Hepatocyte (in vitro differentiated cells): ENCODE data around the gene UBN2. TPM values are rescaled to one million over a fixed set of nuclear protein-coding genes. Genes with fewer than 3 reads are reported as not detected.

Experiments
- DNase-seq: peaks from one replicate; pipeline ENCODE4 v3.0.0-alpha.2; 2016; ENCODE audit warnings: low spot score
- H2AFZ ChIP-seq: fragments of 200-600 bp; sonication (generic); 2 replicates; pipeline ENCODE4 v1.6.0; 2016; ENCODE audit warnings: antibody characterized with exemption, mild to moderate bottlenecking
- H3K27ac ChIP-seq: fragments of 200-600 bp; sonication (generic); 2 replicates; pipeline ENCODE4 v1.5.1; 2016; ENCODE audit warnings: mild to moderate bottlenecking
- H3K27me3 ChIP-seq: fragments of 200-600 bp; sonication (generic); 2 replicates; pipeline ENCODE4 v1.6.1; 2016
- H3K36me3 ChIP-seq: fragments of 200-600 bp; sonication (generic); replicated peaks from 2 replicates; pipeline ENCODE4 v1.5.1; 2016; ENCODE audit warnings: low read depth; ENCODE audit not compliant: insufficient read depth
- H3K4me1 ChIP-seq: fragments of 200-600 bp; sonication (generic); 2 replicates; pipeline ENCODE4 v1.5.1; 2016; ENCODE audit warnings: mild to moderate bottlenecking, moderate library complexity; ENCODE audit not compliant: insufficient read depth
- H3K4me2 ChIP-seq: fragments of 200-600 bp; sonication (generic); 2 replicates; pipeline ENCODE4 v1.6.0; 2016
- H3K4me3 ChIP-seq: fragments of 200-600 bp; sonication (generic); 2 replicates; pipeline ENCODE4 v1.5.1; 2016; ENCODE audit warnings: mild to moderate bottlenecking
- H3K79me2 ChIP-seq: fragments of 200-600 bp; sonication (generic); 2 replicates; pipeline ENCODE4 v1.6.0; 2017; ENCODE audit warnings: mild to moderate bottlenecking
- H3K9me2 ChIP-seq: fragments of 200-600 bp; sonication (generic); replicated peaks from 2 replicates; pipeline ENCODE4 v1.6.0; 2017; ENCODE audit warnings: mild to moderate bottlenecking; ENCODE audit not compliant: insufficient read depth
- H3K9me3 ChIP-seq: fragments of 200-600 bp; sonication (generic); 2 replicates; pipeline ENCODE4 v1.5.1; 2016; ENCODE audit warnings: low read depth, mild to moderate bottlenecking
- H4K20me1 ChIP-seq: fragments of 200-600 bp; sonication (generic); 2 replicates; pipeline ENCODE4 v1.6.0; 2016; ENCODE audit warnings: mild to moderate bottlenecking; ENCODE audit not compliant: insufficient read depth, poor library complexity, severe bottlenecking
- EZH2 ChIP-seq: fragments of 200-600 bp; sonication (generic); IDR thresholded peaks from 2 replicates; pipeline ENCODE4 v1.6.1; 2016; ENCODE audit warnings: antibody characterized with exemption, mild to moderate bottlenecking, borderline replicate concordance
- EZH2phosphoT487 ChIP-seq: fragments of 200-600 bp; sonication (generic); IDR thresholded peaks from one replicate; pipeline ENCODE4 v1.6.1; 2018; ENCODE audit warnings: antibody characterized with exemption, mild to moderate bottlenecking, low read depth, moderate library complexity; ENCODE audit not compliant: unreplicated experiment, severe bottlenecking
- whole genome bisulfite sequencing: methylation state at CpG from one replicate; pipeline ENCODE4 v1.1.6; 2016; ENCODE audit warnings: low lambda C conversion rate; ENCODE audit errors: missing lambda C conversion rate; 5-methylcytosine and 5-hydroxymethylcytosine counted together
- polyA plus RNA-seq: library from polyadenylated mRNA; unstranded; fragments of >200 nt; fragmentation: Nextera tagmentation; extraction: Ambion mirVana; gene quantifications from 2 replicates; pipeline ENCODE4 v1.2.1, GENCODE V29; 2016
- total RNA-seq: library from RNA; depleted of rRNA; stranded (reverse); fragments of >200 nt; gene quantifications from 2 replicates; pipeline ENCODE4 v1.2.3, GENCODE V29; 2014
- TF ChIP-seq, protein P1 (sequence below): fragments of 200-600 bp; sonication (generic); IDR thresholded peaks from 2 replicates; pipeline ENCODE4 v1.5.1; 2016; ENCODE audit warnings: antibody characterized with exemption, mild to moderate bottlenecking; ENCODE audit not compliant: poor library complexity

UBN2 gene
- total and polyA plus RNA-seq, 2 experiments from 2014 or later = 4.5 to 12.9 TPM

DNA sequence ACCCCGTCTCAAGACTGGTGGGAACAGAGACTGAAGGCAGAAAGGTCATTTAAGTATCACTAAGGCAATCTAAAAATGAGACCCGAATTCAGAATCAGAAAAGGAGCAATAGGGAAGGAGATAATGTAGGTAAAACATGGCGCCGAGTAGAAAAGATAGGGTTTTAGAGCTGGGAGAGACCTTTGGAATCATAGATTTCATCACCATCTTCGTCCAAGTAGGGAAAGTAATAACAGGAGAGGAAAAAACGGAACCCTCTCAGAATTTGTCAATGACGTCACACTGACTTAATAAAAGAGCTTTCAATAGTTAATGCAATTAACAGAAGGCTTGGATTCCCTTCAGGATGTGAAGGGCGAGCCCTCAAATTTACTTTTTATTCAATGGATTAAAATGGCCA, 1.0 kb upstream of the UBN2 start:
- H3K4me1 ChIP-seq = peaks cover 18% of the 10 kb centered on the region
- WGBS = 73% methylated on average over 8 of the region's 8 CpGs
- H3K27me3 ChIP-seq = no peaks in the 10 kb centered on the region
- H4K20me1 ChIP-seq = peaks cover 9% of the 10 kb centered on the region
- H3K36me3 ChIP-seq = no peaks in the 10 kb centered on the region
- H3K79me2 ChIP-seq = peaks cover 33% of the 10 kb centered on the region
- DNase-seq = peak; percentile 5
- H3K27ac ChIP-seq = peak overlapping the region; percentile 90
- H3K4me2 ChIP-seq = peak overlapping the region; percentile 90
- peak overlapping the region; percentile 45 for H3K4me3 ChIP-seq
- H2AFZ ChIP-seq = peak overlapping the region; percentile 82
- no peaks in the 10 kb centered on the region for H3K9me2 ChIP-seq
- no peak for TF ChIP-seq EZH2phosphoT487
- no peak for TF ChIP-seq EZH2
- TF ChIP-seq, protein P1, sequence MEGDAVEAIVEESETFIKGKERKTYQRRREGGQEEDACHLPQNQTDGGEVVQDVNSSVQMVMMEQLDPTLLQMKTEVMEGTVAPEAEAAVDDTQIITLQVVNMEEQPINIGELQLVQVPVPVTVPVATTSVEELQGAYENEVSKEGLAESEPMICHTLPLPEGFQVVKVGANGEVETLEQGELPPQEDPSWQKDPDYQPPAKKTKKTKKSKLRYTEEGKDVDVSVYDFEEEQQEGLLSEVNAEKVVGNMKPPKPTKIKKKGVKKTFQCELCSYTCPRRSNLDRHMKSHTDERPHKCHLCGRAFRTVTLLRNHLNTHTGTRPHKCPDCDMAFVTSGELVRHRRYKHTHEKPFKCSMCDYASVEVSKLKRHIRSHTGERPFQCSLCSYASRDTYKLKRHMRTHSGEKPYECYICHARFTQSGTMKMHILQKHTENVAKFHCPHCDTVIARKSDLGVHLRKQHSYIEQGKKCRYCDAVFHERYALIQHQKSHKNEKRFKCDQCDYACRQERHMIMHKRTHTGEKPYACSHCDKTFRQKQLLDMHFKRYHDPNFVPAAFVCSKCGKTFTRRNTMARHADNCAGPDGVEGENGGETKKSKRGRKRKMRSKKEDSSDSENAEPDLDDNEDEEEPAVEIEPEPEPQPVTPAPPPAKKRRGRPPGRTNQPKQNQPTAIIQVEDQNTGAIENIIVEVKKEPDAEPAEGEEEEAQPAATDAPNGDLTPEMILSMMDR = no peak
- no peaks in the 10 kb centered on the region for H3K9me3 ChIP-seq

DNA sequence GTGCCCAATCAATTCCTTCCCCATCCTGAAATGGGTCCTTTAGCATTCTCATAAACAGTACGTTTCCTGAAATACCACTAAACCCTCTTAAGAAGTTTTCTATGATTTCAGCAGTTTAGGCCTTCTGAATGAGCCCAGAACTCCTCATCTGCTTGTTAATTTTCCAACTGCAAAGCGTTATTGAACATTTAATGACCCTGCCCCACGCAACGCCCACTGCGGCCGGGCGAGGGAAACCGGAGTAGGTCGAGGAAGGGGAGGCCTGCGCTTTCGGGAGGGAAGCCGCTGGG, 608 bp upstream of the UBN2 start:
- TF ChIP-seq, protein P1 = no peak
- TF ChIP-seq EZH2 = no peak
- TF ChIP-seq EZH2phosphoT487 = no peak
- DNase-seq = no peak
- 2% methylated on average over 12 of the region's 12 CpGs for WGBS

DNA sequence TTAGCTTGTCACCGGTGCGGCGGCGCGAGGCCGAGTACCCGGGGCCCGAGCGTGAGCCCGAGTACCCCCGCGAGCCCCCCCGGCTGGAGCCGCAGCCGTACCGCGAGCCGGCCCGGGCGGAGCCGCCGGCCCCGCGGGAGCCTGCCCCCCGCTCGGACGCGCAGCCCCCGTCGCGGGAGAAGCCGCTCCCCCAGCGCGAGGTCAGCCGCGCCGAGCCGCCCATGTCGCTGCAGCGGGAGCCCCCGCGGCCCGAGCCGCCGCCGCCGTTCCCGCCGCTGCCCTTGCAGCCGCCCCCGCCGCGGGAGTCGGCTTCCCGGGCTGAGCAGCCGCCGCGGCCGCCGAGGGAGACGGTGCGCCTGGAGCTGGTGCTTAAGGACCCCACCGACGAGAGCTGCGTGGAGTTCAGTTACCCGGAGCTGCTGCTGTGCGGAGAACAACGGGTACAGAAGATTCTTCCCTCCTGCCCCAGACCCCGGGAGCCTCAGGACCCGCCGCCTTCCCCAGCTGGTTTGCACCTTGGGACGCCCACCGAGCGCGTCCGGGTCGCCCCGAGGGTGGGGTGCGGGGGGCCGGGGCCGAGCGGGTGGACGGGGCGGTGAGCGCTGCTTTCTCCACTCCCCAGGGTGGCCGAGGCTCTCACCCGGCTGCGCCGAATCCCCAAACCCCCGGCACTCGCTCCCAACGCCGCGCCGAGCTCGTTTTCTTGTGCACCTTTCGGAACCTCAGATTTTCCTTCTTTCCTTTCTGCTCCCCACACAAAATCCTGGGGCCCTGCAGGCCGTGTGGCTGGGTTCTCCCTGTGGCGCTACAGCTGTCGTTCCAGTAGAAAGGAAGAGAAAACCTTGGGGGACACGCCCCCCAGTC, 708 bp downstream of the UBN2 start:
- Histone ChIP-seq H3K9me3 (no peaks in the 10 kb centered on the region), H3K79me2 (peaks cover 50% of the 10 kb centered on the region), H3K27ac (peak overlapping the region; percentile 95), H3K4me3 (peak overlapping the region; percentile 73), H3K36me3 (no peaks in the 10 kb centered on the region), H2AFZ (peak overlapping the region; percentile 91), H3K4me1 (peaks cover 18% of the 10 kb centered on the region), H3K4me2 (peak overlapping the region; percentile 86), H3K27me3 (no peaks in the 10 kb centered on the region), H4K20me1 (peaks cover 9% of the 10 kb centered on the region), H3K9me2 (no peaks in the 10 kb centered on the region)
- TF ChIP-seq, protein P1 = no peak
- no peak for TF ChIP-seq EZH2phosphoT487
- no peak for TF ChIP-seq EZH2
- WGBS = 1% methylated on average over 50 of the region's 101 CpGs
- DNase-seq = peak; percentile 57

More for the DNA sequence above, 608 bp upstream of the UBN2 start:
- Histone ChIP-seq H3K79me2 (peaks cover 37% of the 10 kb centered on the region), H3K27me3 (no peaks in the 10 kb centered on the region), H3K4me1 (peaks cover 18% of the 10 kb centered on the region), H3K27ac (peak overlapping the region; percentile 90), H2AFZ (peak overlapping the region; percentile 82), H4K20me1 (peaks cover 9% of the 10 kb centered on the region), H3K9me3 (no peaks in the 10 kb centered on the region), H3K36me3 (no peaks in the 10 kb centered on the region), H3K4me2 (peak overlapping the region; percentile 90), H3K9me2 (no peaks in the 10 kb centered on the region), H3K4me3 (peak overlapping the region; percentile 45)
